HCT116 (cell line): ENCODE data around the gene SRCAP. TPM values are rescaled to one million over a fixed set of nuclear protein-coding genes. Genes with fewer than 3 reads are reported as not detected.

Source experiments
- ATAC-seq: fragments of 200-7000 bp; cut with Tn5 transposase; 2 replicates; pipeline ENCODE4 v1.9.1; 2020; ENCODE audit warnings: mild to moderate bottlenecking, moderate library complexity
- BruUV-seq: library from RNA; stranded (reverse); fragments of 400-500 nt; replicated peaks from 2 replicates; lab custom pipeline; 2021; lab: Mats Ljungman, UMichigan
- CTCF ChIA-PET: fragments of 300-600 bp; sonication (Branson Sonifier 250); formaldehyde crosslinking; loops from one replicate; lab custom pipeline; 2021; ENCODE audit warnings: antibody characterized with exemption; lab: Charles Lee
- POLR2A ChIA-PET: fragments of 300-600, 350-600 bp; sonication (Branson Sonifier 250); formaldehyde crosslinking; loops from one replicate; lab custom pipeline; 2021; ENCODE audit warnings: antibody characterized with exemption; lab: Charles Lee
- RAD21 ChIA-PET, 2 experiments: fragments of 300-600 bp; sonication (Branson Sonifier 250); formaldehyde crosslinking; loops; one replicate each; lab custom pipeline; 2023; ENCODE audit warnings: low total read pairs in 2 of 2; ENCODE audit not compliant: uncharacterized antibody in 2 of 2, unreplicated experiment in 2 of 2, low non-redundant PET in 1 of 2; lab: Charles Lee
- DNase-seq: peaks from one replicate; pipeline ENCODE4 v3.0.0-alpha.2; 2010; ENCODE audit warnings: low read depth, low spot score
- H2AFZ ChIP-seq: fragments of 200-600 bp; shearing (Covaris generic), sonication (generic); 2 replicates; pipeline ENCODE4 v1.6.1; 2017; ENCODE audit warnings: low read depth, mixed run types, mixed read lengths, antibody characterized with exemption, low read length; ENCODE audit not compliant: poor library complexity, severe bottlenecking
- H3K27ac ChIP-seq: 2 replicates; pipeline ENCODE4 v1.5.1; 2012; ENCODE audit warnings: low read depth, low read length
- H3K27me3 ChIP-seq: fragments of 200-600 bp; sonication (generic); 2 replicates; pipeline ENCODE4 v1.6.1; 2016; ENCODE audit warnings: mixed run types, low read length, mixed read lengths; ENCODE audit not compliant: insufficient read depth
- H3K36me3 ChIP-seq, 2 experiments: fragments of 200-500 bp in 1 of 2; fragments of 200-600 bp in 1 of 2; sonication (Bioruptor generic) in 1 of 2; sonication (generic) in 1 of 2; 2 replicates each; pipeline versions ENCODE4 v1.5.1 to v1.6.1; 2014 to 2016; ENCODE audit warnings: low read length in 2 of 2, inconsistent platforms in 1 of 2, mixed read lengths in 1 of 2, mixed run types in 1 of 2; ENCODE audit not compliant: insufficient read depth in 2 of 2, control insufficient read depth in 1 of 2
- H3K4me1 ChIP-seq, 2 experiments: fragments of 200-600 bp in 1 of 2; sonication (generic) in 1 of 2; 2 replicates each; pipeline versions ENCODE4 v1.5.1 to v1.6.1; 2012 to 2017; ENCODE audit warnings: low read length in 2 of 2, inconsistent platforms in 1 of 2, mild to moderate bottlenecking in 1 of 2, mixed read lengths in 1 of 2, mixed run types in 1 of 2, moderate library complexity in 1 of 2; ENCODE audit not compliant: insufficient read depth in 2 of 2, control insufficient read depth in 1 of 2
- H3K4me2 ChIP-seq: fragments of 200-600 bp; sonication (generic); 2 replicates; pipeline ENCODE4 v1.6.1; 2017; ENCODE audit warnings: mixed run types, low read length, mixed read lengths
- H3K4me3 ChIP-seq, 2 experiments: fragments of 200-600 bp in 1 of 2; sonication (generic) in 1 of 2; replicated peaks in 1 of 2; 2 replicates each; pipeline ENCODE4 v1.5.1; 2011 to 2016; ENCODE audit warnings: low read length in 2 of 2, control low read depth in 1 of 2, low read depth in 1 of 2, mild to moderate bottlenecking in 1 of 2, mixed read lengths in 1 of 2, mixed run types in 1 of 2
- H3K79me2 ChIP-seq: fragments of 200-600 bp; sonication (generic); 2 replicates; pipeline ENCODE4 v1.6.1; 2017; ENCODE audit warnings: mild to moderate bottlenecking, mixed run types, low read length, moderate library complexity, mixed read lengths; ENCODE audit not compliant: insufficient read depth
- H3K9ac ChIP-seq: fragments of 200-600 bp; sonication (generic); 2 replicates; pipeline ENCODE4 v1.6.1; 2016; ENCODE audit warnings: low read length, mixed read lengths
- H3K9me2 ChIP-seq: fragments of 200-600 bp; sonication (generic), shearing (Covaris generic); 2 replicates; pipeline ENCODE4 v1.6.1; 2017; ENCODE audit warnings: mixed run types, mild to moderate bottlenecking, moderate library complexity; ENCODE audit not compliant: insufficient read depth
- H3K9me3 ChIP-seq, 2 experiments: fragments of 200-500 bp in 1 of 2; fragments of 200-600 bp in 1 of 2; sonication (Bioruptor generic) in 1 of 2; sonication (generic) in 1 of 2; 2 replicates each; pipeline ENCODE4 v1.6.1; 2014 to 2017; ENCODE audit warnings: low read length in 2 of 2, mixed read lengths in 2 of 2, inconsistent platforms in 1 of 2, low read depth in 1 of 2, mild to moderate bottlenecking in 1 of 2, mixed run types in 1 of 2, moderate library complexity in 1 of 2; ENCODE audit not compliant: control insufficient read depth in 1 of 2, insufficient read depth in 1 of 2
- H4K20me1 ChIP-seq: fragments of 200-600 bp; sonication (generic), shearing (Covaris generic); 2 replicates; pipeline ENCODE4 v1.6.1; 2017; ENCODE audit warnings: mixed run types, mild to moderate bottlenecking, moderate library complexity; ENCODE audit not compliant: insufficient read depth
- ATF3 ChIP-seq: IDR thresholded peaks from 2 replicates; pipeline ENCODE4 v1.6.1; 2012
- EZH2 ChIP-seq: fragments of 200-600 bp; sonication (generic); IDR thresholded peaks from 2 replicates; pipeline ENCODE4 v1.6.1; 2017; ENCODE audit warnings: antibody characterized with exemption, mixed run types
- EZH2phosphoT487 ChIP-seq: fragments of 200-600 bp; IDR thresholded peaks from 2 replicates; pipeline ENCODE4 v1.6.1; 2018; ENCODE audit warnings: antibody characterized with exemption, borderline replicate concordance
- JUND ChIP-seq: IDR thresholded peaks from 2 replicates; pipeline ENCODE4 v1.6.1; 2012
- POLR2A ChIP-seq: IDR thresholded peaks from 2 replicates; pipeline ENCODE4 v1.7.0; 2011; ENCODE audit warnings: borderline replicate concordance; ENCODE audit not compliant: insufficient read depth, insufficient read length; ENCODE audit errors: extremely low read depth
- POLR2AphosphoS5 ChIP-seq: IDR thresholded peaks from 2 replicates; pipeline ENCODE4 v1.6.1; 2011; ENCODE audit warnings: mild to moderate bottlenecking, low read depth, low read length, moderate library complexity
- SP1 ChIP-seq: IDR thresholded peaks from 2 replicates; pipeline ENCODE4 v1.6.1; 2012; ENCODE audit warnings: low read depth
- intact Hi-C: fragments of 100-400 bp; cut with micrococcal nuclease; formaldehyde crosslinking; loops from 2 replicates; pipeline ENCODE4 v1.10.0; 2022
- total RNA-seq: library from RNA; stranded (reverse); gene quantifications from one replicate; pipeline ENCODE4 v1.2.1, GENCODE V29; 2021; ENCODE audit not compliant: unreplicated experiment
- TF ChIP-seq, protein P1 (sequence below): IDR thresholded peaks from 2 replicates; pipeline ENCODE4 v1.6.1; 2012
- TF ChIP-seq, protein P2 (sequence below): IDR thresholded peaks from 2 replicates; pipeline ENCODE4 v1.6.1; 2011; ENCODE audit warnings: mild to moderate bottlenecking, low read length, moderate library complexity; ENCODE audit not compliant: insufficient replicate concordance; ENCODE audit errors: extremely low read depth

SRCAP gene
- total RNA-seq, 1 experiment from 2014 or later, result 59.6 TPM

- Histone ChIP-seq H3K4me2 (no peak overlapping the region), H3K27me3 (no peaks in the 10 kb centered on the region), H3K9ac (no peak overlapping the region), H3K4me1 (peaks cover 0 to 11% of the 10 kb centered on the region in 2 experiments; a peak in 2 of 4 replicates), H4K20me1 (no peaks in the 10 kb centered on the region), H3K4me3 (no peak overlapping the region), H2AFZ (no peak overlapping the region), H3K36me3 (peaks cover 12 to 21% of the 10 kb centered on the region in 2 experiments; a peak in 3 of 4 replicates), H3K79me2 (no peaks in the 10 kb centered on the region), H3K9me2 (no peaks in the 10 kb centered on the region), H3K27ac (no peak overlapping the region), H3K9me3 (no peaks in the 10 kb centered on the region)
- intact Hi-C loops, result no loop called here
- DNase-seq (no peak), ATAC-seq (no peak)
- no TSS peak for BruUV-seq
- ChIA-PET RAD21 (no interaction called here), CTCF (interaction anchor here (0.9 kb wide), 1 partner anchor 31 kb away, joined by 4 read pairs; the partner anchor contains the start of gene PHKG2), POLR2A (no interaction called here)
- TF ChIP-seq SP1 (no peak), POLR2AphosphoS5 (peak; percentile 9; the same call in 1 of the 2 replicates)
These were observed 79.7 kb downstream of the SRCAP start for GRCh38 chr16:30778549-30779244.

DNA sequence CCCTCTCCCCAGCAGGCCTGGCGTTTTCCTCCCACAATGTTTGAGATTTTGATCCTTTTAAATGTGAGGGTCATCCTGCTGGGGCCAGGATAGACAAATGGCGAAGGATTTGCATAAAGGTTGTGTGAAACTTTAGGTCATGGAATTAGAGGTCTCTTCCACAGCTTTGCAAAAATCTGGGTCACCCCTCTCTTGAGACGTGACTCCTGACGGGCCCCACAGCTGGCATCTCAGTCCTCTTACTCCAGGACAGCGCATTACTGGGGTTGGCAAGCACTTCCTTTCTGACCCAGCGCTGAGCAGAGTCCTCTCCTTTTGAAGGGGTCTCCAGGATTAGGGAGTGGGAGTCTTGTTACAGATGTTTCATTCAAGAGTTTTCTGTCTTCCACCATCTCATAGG is 80.6 kb downstream of the SRCAP start:
- ChIA-PET RAD21 (no interaction called here), CTCF (no interaction called here), POLR2A (no interaction called here)
- BruUV-seq, result no TSS peak
- Histone ChIP-seq H3K27me3 (no peaks in the 10 kb centered on the region), H4K20me1 (no peaks in the 10 kb centered on the region), H3K36me3 (peaks cover 9 to 14% of the 10 kb centered on the region in 2 experiments; a peak in 3 of 4 replicates), H3K9me2 (no peaks in the 10 kb centered on the region), H3K79me2 (peaks cover 1% of the 10 kb centered on the region; the same call in 1 of the 2 replicates), H3K9ac (no peak overlapping the region), H3K4me2 (no peak overlapping the region), H3K4me1 (peaks cover 0 to 11% of the 10 kb centered on the region in 2 experiments; a peak in 2 of 4 replicates), H3K27ac (no peak overlapping the region), H2AFZ (no peak overlapping the region), H3K4me3 (no peak overlapping the region), H3K9me3 (no peaks in the 10 kb centered on the region)
- DNase-seq (no peak), ATAC-seq (no peak)
- intact Hi-C loops, result no loop called here
- no peak for TF ChIP-seq SP1
- no peak for TF ChIP-seq POLR2A
- TF ChIP-seq, protein P1, sequence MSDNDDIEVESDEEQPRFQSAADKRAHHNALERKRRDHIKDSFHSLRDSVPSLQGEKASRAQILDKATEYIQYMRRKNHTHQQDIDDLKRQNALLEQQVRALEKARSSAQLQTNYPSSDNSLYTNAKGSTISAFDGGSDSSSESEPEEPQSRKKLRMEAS, result no peak
- no peak for TF ChIP-seq EZH2
- TF ChIP-seq, protein P2, sequence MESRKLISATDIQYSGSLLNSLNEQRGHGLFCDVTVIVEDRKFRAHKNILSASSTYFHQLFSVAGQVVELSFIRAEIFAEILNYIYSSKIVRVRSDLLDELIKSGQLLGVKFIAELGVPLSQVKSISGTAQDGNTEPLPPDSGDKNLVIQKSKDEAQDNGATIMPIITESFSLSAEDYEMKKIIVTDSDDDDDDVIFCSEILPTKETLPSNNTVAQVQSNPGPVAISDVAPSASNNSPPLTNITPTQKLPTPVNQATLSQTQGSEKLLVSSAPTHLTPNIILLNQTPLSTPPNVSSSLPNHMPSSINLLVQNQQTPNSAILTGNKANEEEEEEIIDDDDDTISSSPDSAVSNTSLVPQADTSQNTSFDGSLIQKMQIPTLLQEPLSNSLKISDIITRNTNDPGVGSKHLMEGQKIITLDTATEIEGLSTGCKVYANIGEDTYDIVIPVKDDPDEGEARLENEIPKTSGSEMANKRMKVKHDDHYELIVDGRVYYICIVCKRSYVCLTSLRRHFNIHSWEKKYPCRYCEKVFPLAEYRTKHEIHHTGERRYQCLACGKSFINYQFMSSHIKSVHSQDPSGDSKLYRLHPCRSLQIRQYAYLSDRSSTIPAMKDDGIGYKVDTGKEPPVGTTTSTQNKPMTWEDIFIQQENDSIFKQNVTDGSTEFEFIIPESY, result no peak
- no peak for TF ChIP-seq EZH2phosphoT487
- TF ChIP-seq ATF3, result no peak
- no peak for TF ChIP-seq JUND
